Calu3 (cell line): ENCODE data around the gene ARHGDIG. TPM values are rescaled to one million over a fixed set of nuclear protein-coding genes. Genes with fewer than 3 reads are reported as not detected.

Experiments used
- BruUV-seq: library from RNA; stranded (reverse); fragments of 400-500 nt; replicated peaks from 2 replicates; lab custom pipeline; 2021; lab: Mats Ljungman, UMichigan
- CTCF ChIA-PET: fragments of 300-600 bp; sonication (Branson Sonifier 250); formaldehyde crosslinking; loops from one replicate; lab custom pipeline; 2022; ENCODE audit warnings: antibody characterized with exemption; lab: Charles Lee
- DNase-seq: peaks from one replicate; pipeline ENCODE4 v3.0.0; 2022
- H3K27ac Mint-ChIP-seq: one replicate; pipeline ENCODE4 v1.8.0; 2022; ENCODE audit warnings: mixed read lengths; ENCODE audit not compliant: unreplicated experiment
- H3K27me3 Mint-ChIP-seq: one replicate; pipeline ENCODE4 v1.8.0; 2022; ENCODE audit warnings: mixed read lengths; ENCODE audit not compliant: unreplicated experiment
- H3K36me3 Mint-ChIP-seq: one replicate; pipeline ENCODE4 v1.8.0; 2022; ENCODE audit warnings: mild to moderate bottlenecking, moderate library complexity, mixed read lengths; ENCODE audit not compliant: insufficient read depth, unreplicated experiment
- H3K4me1 Mint-ChIP-seq: one replicate; pipeline ENCODE4 v1.8.0; 2022; ENCODE audit warnings: mild to moderate bottlenecking, low read depth, mixed read lengths; ENCODE audit not compliant: unreplicated experiment
- H3K4me3 Mint-ChIP-seq: one replicate; pipeline ENCODE4 v1.8.0; 2022; ENCODE audit warnings: mild to moderate bottlenecking, low read depth, moderate library complexity, mixed read lengths; ENCODE audit not compliant: unreplicated experiment
- H3K9me3 Mint-ChIP-seq: one replicate; pipeline ENCODE4 v1.8.0; 2022; ENCODE audit warnings: low read depth, mixed read lengths; ENCODE audit not compliant: unreplicated experiment
- intact Hi-C: fragments of 100-400 bp; cut with micrococcal nuclease; formaldehyde crosslinking; loops from one replicate; pipeline ENCODE4 v1.10.0; 2022; ENCODE audit not compliant: unreplicated experiment
- total RNA-seq: library from RNA; stranded (reverse); gene quantifications from 2 replicates; pipeline ENCODE4 v1.2.3, GENCODE V29; 2022
- TF ChIP-seq, protein P1 (sequence below): fragments of 200-600 bp; IDR thresholded peaks from one replicate; pipeline ENCODE4 v1.8.0; 2022; ENCODE audit warnings: antibody characterized with exemption; ENCODE audit not compliant: unreplicated experiment

The ARHGDIG gene
- total RNA-seq, 1 experiment from 2014 or later = not detected

DNA sequence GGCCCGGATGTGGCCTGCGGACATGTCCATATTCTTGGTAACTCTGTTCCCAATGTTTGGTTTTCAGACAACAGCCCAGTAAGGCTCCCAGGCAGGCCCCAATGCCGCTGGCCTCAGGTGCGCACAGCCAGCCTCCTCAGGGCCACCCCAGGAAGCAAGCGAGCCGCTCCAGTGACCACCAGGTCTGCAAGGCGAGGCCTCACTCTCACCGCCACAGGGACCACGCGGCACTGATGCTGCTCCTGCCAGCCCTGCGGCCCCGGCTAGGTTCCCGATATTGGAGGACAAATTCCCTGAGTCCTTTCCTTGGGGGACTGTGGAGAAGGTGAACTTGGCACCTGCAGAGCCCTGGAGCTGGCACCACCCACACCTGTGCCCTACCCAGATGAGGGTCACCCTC lies 21.6 kb downstream of the ARHGDIG start:
- Mint-ChIP-seq H3K9me3 (no peaks in the 10 kb centered on the region), H3K4me3 (no peak overlapping the region), H3K4me1 (no peaks in the 10 kb centered on the region), H3K27ac (no peak overlapping the region), H3K36me3 (peaks cover 55% of the 10 kb centered on the region), H3K27me3 (no peaks in the 10 kb centered on the region)
- no TSS peak for BruUV-seq
- TF ChIP-seq, protein P1, sequence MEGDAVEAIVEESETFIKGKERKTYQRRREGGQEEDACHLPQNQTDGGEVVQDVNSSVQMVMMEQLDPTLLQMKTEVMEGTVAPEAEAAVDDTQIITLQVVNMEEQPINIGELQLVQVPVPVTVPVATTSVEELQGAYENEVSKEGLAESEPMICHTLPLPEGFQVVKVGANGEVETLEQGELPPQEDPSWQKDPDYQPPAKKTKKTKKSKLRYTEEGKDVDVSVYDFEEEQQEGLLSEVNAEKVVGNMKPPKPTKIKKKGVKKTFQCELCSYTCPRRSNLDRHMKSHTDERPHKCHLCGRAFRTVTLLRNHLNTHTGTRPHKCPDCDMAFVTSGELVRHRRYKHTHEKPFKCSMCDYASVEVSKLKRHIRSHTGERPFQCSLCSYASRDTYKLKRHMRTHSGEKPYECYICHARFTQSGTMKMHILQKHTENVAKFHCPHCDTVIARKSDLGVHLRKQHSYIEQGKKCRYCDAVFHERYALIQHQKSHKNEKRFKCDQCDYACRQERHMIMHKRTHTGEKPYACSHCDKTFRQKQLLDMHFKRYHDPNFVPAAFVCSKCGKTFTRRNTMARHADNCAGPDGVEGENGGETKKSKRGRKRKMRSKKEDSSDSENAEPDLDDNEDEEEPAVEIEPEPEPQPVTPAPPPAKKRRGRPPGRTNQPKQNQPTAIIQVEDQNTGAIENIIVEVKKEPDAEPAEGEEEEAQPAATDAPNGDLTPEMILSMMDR = no peak
- intact Hi-C loops = no loop called here
- CTCF ChIA-PET = no interaction called here
- DNase-seq = no peak

DNA sequence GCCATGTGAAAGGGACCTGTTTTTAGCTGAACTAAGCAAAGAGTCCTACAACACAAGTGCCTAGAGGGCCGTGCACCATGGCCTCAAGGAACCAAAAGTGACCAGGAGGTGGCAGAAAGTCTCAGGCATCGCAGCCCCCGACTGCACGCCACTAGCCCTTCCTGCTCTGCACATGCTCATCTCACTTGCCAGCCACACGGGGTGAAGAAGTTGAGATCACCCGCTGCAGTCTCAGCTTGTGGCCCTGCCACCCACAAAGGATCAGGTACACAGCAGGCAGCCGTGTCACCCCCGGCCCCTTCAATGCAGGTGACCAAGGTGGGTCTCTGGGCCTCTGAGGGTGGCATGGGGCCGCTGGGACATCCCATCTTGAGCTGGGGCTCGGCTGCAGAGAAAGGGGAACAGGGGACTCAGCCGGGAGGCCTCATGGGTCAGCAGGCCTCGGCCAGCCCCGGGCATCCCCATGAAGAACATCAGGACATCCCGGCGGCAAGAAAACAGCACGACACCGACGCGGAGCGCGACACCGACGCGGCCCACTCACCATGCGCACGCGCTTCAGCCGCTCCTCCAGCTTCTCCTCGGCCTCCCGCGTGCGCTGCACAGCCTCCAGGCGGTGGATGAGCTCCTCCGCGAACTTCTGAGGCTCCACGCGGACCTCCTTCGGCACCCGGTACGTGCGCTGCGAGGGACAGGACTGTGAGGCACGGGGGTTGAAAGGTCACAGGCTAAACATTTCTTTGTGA lies 23.5 kb downstream of the ARHGDIG start:
- BruUV-seq = no TSS peak
- Mint-ChIP-seq H3K4me1 (no peaks in the 10 kb centered on the region), H3K27ac (no peak overlapping the region), H3K4me3 (no peak overlapping the region), H3K9me3 (no peaks in the 10 kb centered on the region), H3K27me3 (no peaks in the 10 kb centered on the region), H3K36me3 (peaks cover 50% of the 10 kb centered on the region)
- no peak for DNase-seq
- CTCF ChIA-PET = no interaction called here
- TF ChIP-seq, protein P1 = no peak
- intact Hi-C loops = no loop called here

DNA sequence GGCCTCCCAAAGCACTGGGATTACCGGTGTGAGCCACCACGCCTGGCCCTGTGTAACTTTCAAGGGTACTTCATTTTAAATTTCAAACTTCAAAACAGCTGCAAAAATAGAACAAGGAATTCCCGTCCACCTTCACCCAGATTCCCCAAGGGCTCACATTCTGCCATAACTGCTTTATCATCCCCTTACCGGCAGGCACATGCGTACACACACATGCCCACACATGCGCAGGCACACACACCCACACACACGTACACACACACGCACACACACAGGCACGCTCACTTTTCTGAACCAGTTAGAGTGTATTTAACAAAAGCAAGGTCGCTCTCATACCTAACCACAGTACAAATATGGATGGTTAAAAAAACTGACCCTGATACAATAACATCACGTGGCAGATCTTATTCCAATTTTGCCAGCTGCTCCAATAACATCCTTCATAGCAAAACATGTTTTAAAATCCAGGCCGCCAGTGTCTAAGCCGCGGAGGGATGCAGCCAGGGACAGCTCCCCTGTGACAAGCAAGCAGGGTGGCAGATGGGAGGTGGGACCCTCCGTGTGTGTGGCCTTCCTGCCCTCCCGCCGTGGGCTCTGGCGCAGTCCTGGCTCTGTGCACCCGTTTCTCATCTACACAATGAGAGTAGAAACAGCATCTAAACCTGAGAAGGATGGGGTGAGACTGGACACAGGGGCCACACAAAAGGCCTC lies 25.7 kb downstream of the ARHGDIG start:
- CTCF ChIA-PET = no interaction called here

DNA sequence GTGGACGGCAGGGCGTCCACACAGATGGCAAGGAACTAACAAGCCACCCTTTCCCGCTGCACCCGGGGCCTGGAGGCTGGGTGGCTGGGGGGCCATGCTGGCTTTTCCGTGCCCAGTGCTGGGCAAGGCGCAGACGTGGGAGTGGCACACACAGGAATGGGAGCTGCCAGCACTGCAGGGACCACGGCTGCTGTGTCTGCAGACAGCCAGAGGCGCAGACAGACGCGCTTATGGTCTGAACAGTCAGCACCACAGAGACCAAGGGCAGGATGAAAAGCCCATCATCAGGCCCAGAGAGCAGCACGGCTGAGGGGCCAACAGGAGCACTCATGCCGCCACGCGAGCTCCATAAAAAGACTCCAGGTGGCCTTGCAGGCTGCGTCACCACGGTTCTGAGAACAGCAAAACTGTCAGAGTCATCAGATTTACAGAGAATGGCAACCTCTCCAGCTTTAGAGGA lies 26.6 kb downstream of the ARHGDIG start:
- Mint-ChIP-seq H3K36me3 (peaks cover 50% of the 10 kb centered on the region), H3K4me1 (no peaks in the 10 kb centered on the region), H3K27ac (no peak overlapping the region), H3K4me3 (no peak overlapping the region), H3K27me3 (no peaks in the 10 kb centered on the region), H3K9me3 (no peaks in the 10 kb centered on the region)
- no TSS peak for BruUV-seq
- no peak for DNase-seq
- CTCF ChIA-PET = no interaction called here
- TF ChIP-seq, protein P1 = no peak
- intact Hi-C loops = no loop called here

More for the DNA sequence above, 25.7 kb downstream of the ARHGDIG start:
- Mint-ChIP-seq H3K9me3 (no peaks in the 10 kb centered on the region), H3K27ac (no peak overlapping the region), H3K4me1 (no peaks in the 10 kb centered on the region), H3K4me3 (no peak overlapping the region), H3K36me3 (peaks cover 49% of the 10 kb centered on the region), H3K27me3 (no peaks in the 10 kb centered on the region)
- intact Hi-C loops = no loop called here
- no TSS peak for BruUV-seq
- no peak for DNase-seq
- TF ChIP-seq, protein P1 = no peak
